CD14-positive monocyte (primary cell): ENCODE data around the gene CYP4F11. TPM values are rescaled to one million over a fixed set of nuclear protein-coding genes. Genes with fewer than 3 reads are reported as not detected.

Source experiments
- DNase-seq, 3 donors: peaks; one replicate each; pipeline ENCODE4 v3.0.0-alpha.2; 2011 to 2022
- H2AFZ ChIP-seq: 2 replicates; pipeline ENCODE4 v1.6.0; 2012; ENCODE audit warnings: mild to moderate bottlenecking, low read depth, low read length, inconsistent platforms; ENCODE audit not compliant: insufficient read depth, poor library complexity, severe bottlenecking
- H3K27ac ChIP-seq, 2 donors: 1 replicate in 1 of 2; 2 replicates in 1 of 2; pipeline ENCODE4 v1.5.1; 2012 to 2013; ENCODE audit warnings: low read length in 2 of 2, control low read depth in 1 of 2, inconsistent platforms in 1 of 2, low read depth in 1 of 2, mild to moderate bottlenecking in 1 of 2
- H3K27me3 ChIP-seq, 2 donors: one replicate each; pipeline versions ENCODE4 v1.6.0 to v1.6.1; 2011 to 2013; ENCODE audit warnings: low read length in 2 of 2; ENCODE audit not compliant: control insufficient read depth in 2 of 2, insufficient read depth in 2 of 2
- H3K36me3 ChIP-seq, 2 donors: replicated peaks in 1 of 2; 1 replicate in 1 of 2; 2 replicates in 1 of 2; pipeline versions ENCODE4 v1.5.1 to v1.6.1; 2012 to 2013; ENCODE audit warnings: low read length in 2 of 2, control low read depth in 1 of 2, inconsistent platforms in 1 of 2, mild to moderate bottlenecking in 1 of 2; ENCODE audit not compliant: insufficient read depth in 2 of 2, control insufficient read depth in 1 of 2
- H3K4me1 ChIP-seq, 2 donors: 1 replicate in 1 of 2; 2 replicates in 1 of 2; pipeline versions ENCODE4 v1.5.1 to v1.6.1; 2012 to 2013; ENCODE audit warnings: low read length in 2 of 2, control low read depth in 1 of 2, inconsistent platforms in 1 of 2, mild to moderate bottlenecking in 1 of 2, moderate library complexity in 1 of 2; ENCODE audit not compliant: insufficient read depth in 2 of 2, control insufficient read depth in 1 of 2
- H3K4me2 ChIP-seq: replicated peaks from 2 replicates; pipeline ENCODE3; 2012; ENCODE audit warnings: low read length, moderate library complexity, mild to moderate bottlenecking; ENCODE audit not compliant: poor library complexity, severe bottlenecking; ENCODE audit errors: extremely low read depth
- H3K4me3 ChIP-seq, 3 experiments: fragments of 200-600 bp in 1 of 3; sonication (generic) in 1 of 3; replicated peaks in 1 of 3; 1 replicate in 2 of 3; 2 replicates in 1 of 3; pipeline ENCODE4 v1.5.1; 2011 to 2013; ENCODE audit warnings: low read length in 3 of 3, mild to moderate bottlenecking in 3 of 3, control low read depth in 2 of 3, low read depth in 2 of 3, inconsistent platforms in 1 of 3, moderate library complexity in 1 of 3
- H3K79me2 ChIP-seq: 2 replicates; pipeline ENCODE4 v1.6.0; 2012; ENCODE audit warnings: mild to moderate bottlenecking, control low read depth, inconsistent platforms, low read length, moderate library complexity; ENCODE audit not compliant: insufficient read depth
- H3K9ac ChIP-seq: 2 replicates; pipeline ENCODE4 v1.6.0; 2017; ENCODE audit warnings: low read length, mild to moderate bottlenecking; ENCODE audit not compliant: insufficient read depth, poor library complexity, severe bottlenecking
- H3K9me3 ChIP-seq, 2 donors: replicated peaks in 1 of 2; 1 replicate in 1 of 2; 2 replicates in 1 of 2; pipeline versions ENCODE4 v1.5.1 to v1.6.1; 2012 to 2013; ENCODE audit warnings: low read length in 2 of 2, control low read depth in 1 of 2; ENCODE audit not compliant: control insufficient read depth in 1 of 2, insufficient read depth in 1 of 2
- H4K20me1 ChIP-seq: 2 replicates; pipeline ENCODE4 v1.6.0; 2012; ENCODE audit warnings: mild to moderate bottlenecking, low read length, control low read depth, moderate library complexity; ENCODE audit not compliant: insufficient read depth
- H3K27ac Mint-ChIP-seq, 7 donors: one replicate each; pipeline ENCODE4 v1.8.0; 2020; ENCODE audit warnings: mild to moderate bottlenecking in 7 of 7, mixed read lengths in 7 of 7, moderate library complexity in 6 of 7, inconsistent platforms in 2 of 7
- H3K27me3 Mint-ChIP-seq, 3 donors: one replicate each; pipeline ENCODE4 v1.8.0; 2021 to 2022; ENCODE audit warnings: low read depth in 3 of 3, mild to moderate bottlenecking in 3 of 3, mixed read lengths in 3 of 3, moderate library complexity in 3 of 3, inconsistent platforms in 1 of 3
- H3K36me3 Mint-ChIP-seq, 2 donors: one replicate each; pipeline ENCODE4 v1.8.0; 2020; ENCODE audit warnings: mixed read lengths in 2 of 2, inconsistent platforms in 1 of 2, mild to moderate bottlenecking in 1 of 2
- H3K4me1 Mint-ChIP-seq: one replicate; pipeline ENCODE4 v1.8.0; 2020; ENCODE audit warnings: mild to moderate bottlenecking, mixed read lengths
- H3K4me3 Mint-ChIP-seq, 2 donors: one replicate each; pipeline ENCODE4 v1.8.0; 2020; ENCODE audit warnings: mild to moderate bottlenecking in 2 of 2, mixed read lengths in 2 of 2, moderate library complexity in 1 of 2
- H3K9me3 Mint-ChIP-seq, 7 donors: one replicate each; pipeline ENCODE4 v1.8.0; 2020 to 2022; ENCODE audit warnings: mixed read lengths in 7 of 7, mild to moderate bottlenecking in 6 of 7, moderate library complexity in 6 of 7, inconsistent platforms in 2 of 7
- WGBS: methylation state at CpG from one replicate; pipeline ENCODE4 v1.1.5; 2013; ENCODE audit warnings: missing lambda C conversion rate; ENCODE audit not compliant: insufficient coverage; 5-methylcytosine and 5-hydroxymethylcytosine counted together
- intact Hi-C, 2 donors: fragments of 100-400 bp; cut with micrococcal nuclease; formaldehyde crosslinking; loops; one replicate each; pipeline versions ENCODE4 v1.15.0 to v1.15.1; 2023
- polyA plus RNA-seq, 3 donors: library from polyadenylated mRNA; depleted of rRNA in 1 of 3; unstranded in 2 of 3; stranded (reverse) in 1 of 3; fragments of 300-500 nt in 2 of 3; fragments of >200 nt in 1 of 3; fragmentation: Illumina TruSeq in 2 of 3; gene quantifications; 1 replicate in 2 of 3; 2 replicates in 1 of 3; pipeline ENCODE4 v1.2.3, GENCODE V29; 2012 to 2021
- TF ChIP-seq, protein P1 (sequence below): fragments of 200-600 bp; IDR thresholded peaks from one replicate; pipeline ENCODE4 v1.8.0; 2022; ENCODE audit warnings: antibody characterized with exemption, mild to moderate bottlenecking

The CYP4F11 gene
- polyA plus RNA-seq, 3 donors = not detected

DNA sequence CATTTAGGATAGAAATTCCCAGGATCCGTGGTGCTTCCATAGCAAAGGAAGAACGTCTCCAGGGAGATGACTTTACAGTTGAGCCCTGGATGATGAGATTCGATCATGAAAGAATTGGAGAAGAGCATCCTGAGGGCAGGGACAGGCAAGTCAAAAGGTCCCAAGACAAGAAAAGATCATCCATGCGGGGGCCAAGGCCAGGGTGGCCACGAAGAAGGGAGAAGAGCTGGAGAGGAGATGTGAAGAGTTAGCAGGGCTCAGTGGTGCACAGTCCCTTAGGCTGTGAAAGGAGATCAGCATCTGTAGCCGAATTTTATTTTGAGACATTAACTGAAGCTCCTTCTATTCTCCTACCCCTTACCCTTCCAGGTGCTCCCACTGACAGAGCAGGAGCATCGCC lies 43.4 kb upstream of the CYP4F11 start:
- H3K4me3 Mint-ChIP-seq = no peak overlapping the region
- Histone ChIP-seq H3K27ac (no peak overlapping the region), H3K4me1 (no peaks in the 10 kb centered on the region), H3K27me3 (peaks cover 0 to 3% of the 10 kb centered on the region in 2 donors), H2AFZ (no peak overlapping the region), H3K9me3 (peaks cover 13 to 14% of the 10 kb centered on the region in 2 donors), H3K4me3 (no peak overlapping the region), H3K9ac (no peak overlapping the region), H3K79me2 (no peaks in the 10 kb centered on the region), H4K20me1 (no peaks in the 10 kb centered on the region), H3K4me2 (no peak overlapping the region), H3K36me3 (no peaks in the 10 kb centered on the region)
- no peaks in the 10 kb centered on the region for H3K36me3 Mint-ChIP-seq
- H3K27ac Mint-ChIP-seq = no peak overlapping the region
- DNase-seq = no peak
- H3K9me3 Mint-ChIP-seq = peaks cover 10 to 22% (median 14%) of the 10 kb centered on the region in 7 donors
- H3K27me3 Mint-ChIP-seq = peaks cover 5 to 7% (median 5%) of the 10 kb centered on the region in 3 donors
- WGBS = 100% methylated on average over 3 of the region's 7 CpGs
- H3K4me1 Mint-ChIP-seq = peaks cover 4% of the 10 kb centered on the region
- TF ChIP-seq, protein P1, sequence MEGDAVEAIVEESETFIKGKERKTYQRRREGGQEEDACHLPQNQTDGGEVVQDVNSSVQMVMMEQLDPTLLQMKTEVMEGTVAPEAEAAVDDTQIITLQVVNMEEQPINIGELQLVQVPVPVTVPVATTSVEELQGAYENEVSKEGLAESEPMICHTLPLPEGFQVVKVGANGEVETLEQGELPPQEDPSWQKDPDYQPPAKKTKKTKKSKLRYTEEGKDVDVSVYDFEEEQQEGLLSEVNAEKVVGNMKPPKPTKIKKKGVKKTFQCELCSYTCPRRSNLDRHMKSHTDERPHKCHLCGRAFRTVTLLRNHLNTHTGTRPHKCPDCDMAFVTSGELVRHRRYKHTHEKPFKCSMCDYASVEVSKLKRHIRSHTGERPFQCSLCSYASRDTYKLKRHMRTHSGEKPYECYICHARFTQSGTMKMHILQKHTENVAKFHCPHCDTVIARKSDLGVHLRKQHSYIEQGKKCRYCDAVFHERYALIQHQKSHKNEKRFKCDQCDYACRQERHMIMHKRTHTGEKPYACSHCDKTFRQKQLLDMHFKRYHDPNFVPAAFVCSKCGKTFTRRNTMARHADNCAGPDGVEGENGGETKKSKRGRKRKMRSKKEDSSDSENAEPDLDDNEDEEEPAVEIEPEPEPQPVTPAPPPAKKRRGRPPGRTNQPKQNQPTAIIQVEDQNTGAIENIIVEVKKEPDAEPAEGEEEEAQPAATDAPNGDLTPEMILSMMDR = no peak
- intact Hi-C loops = no loop called here

DNA sequence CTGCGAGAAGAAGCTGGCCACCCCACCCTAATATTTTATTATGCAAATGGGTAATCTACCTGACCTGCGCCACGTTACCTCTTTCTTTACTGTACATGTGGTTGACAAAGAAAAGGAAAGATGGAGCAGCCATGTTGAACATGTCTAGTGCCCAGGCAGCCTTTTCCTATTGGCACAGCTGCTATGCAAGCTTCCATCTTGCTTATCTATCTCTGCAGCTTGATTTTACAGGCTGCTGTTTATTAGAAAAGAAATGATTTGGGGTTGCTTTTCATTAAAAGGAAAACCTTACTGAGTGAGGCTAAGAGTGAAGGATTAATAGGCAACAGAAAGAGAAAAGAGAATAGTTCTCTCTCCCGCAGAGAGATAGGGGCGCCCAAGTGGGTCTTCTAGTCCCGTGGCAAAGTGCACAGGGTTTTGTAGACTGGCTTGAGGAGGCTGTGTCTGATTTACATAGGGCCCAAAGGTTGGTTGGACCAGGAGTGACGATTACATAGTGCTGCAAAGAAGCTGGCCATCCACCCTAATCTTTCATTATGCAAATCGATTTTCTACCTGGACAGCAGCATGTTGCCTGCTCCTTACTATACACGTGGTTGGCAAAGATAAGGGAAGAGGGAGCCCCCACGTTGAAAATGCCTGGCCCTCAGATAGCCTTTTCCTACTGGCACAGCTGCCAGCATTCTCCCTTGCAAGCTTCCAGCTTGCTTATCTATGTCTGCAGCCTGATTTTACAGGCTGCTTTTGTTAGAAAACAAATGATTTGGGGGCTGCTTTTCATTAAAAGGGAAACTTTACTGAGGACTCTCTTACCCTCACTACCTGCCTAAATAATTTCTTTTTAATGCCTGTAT lies 42.7 kb upstream of the CYP4F11 start:
- Mint-ChIP-seq H3K27ac (no peak overlapping the region), H3K27me3 (peaks cover 5 to 7% (median 5%) of the 10 kb centered on the region in 3 donors), H3K4me3 (no peak overlapping the region), H3K9me3 (peaks cover 6 to 16% (median 12%) of the 10 kb centered on the region in 7 donors), H3K4me1 (peaks cover 4% of the 10 kb centered on the region), H3K36me3 (no peaks in the 10 kb centered on the region)
- H2AFZ ChIP-seq = no peak overlapping the region
- no peak overlapping the region for H3K27ac ChIP-seq
- H3K36me3 ChIP-seq = no peaks in the 10 kb centered on the region
- intact Hi-C loops = no loop called here
- H3K27me3 ChIP-seq = peaks cover 0 to 3% of the 10 kb centered on the region in 2 donors
- DNase-seq = no peak
- no peaks in the 10 kb centered on the region for H3K79me2 ChIP-seq
- H3K4me3 ChIP-seq = no peak overlapping the region
- no CpG with 5 or more reads among the region's 10 CpGs for WGBS
- no peaks in the 10 kb centered on the region for H3K4me1 ChIP-seq
- H3K9ac ChIP-seq = no peak overlapping the region
- H3K9me3 ChIP-seq = peaks cover 7 to 9% of the 10 kb centered on the region in 2 donors
- H3K4me2 ChIP-seq = no peak overlapping the region
- no peaks in the 10 kb centered on the region for H4K20me1 ChIP-seq
- TF ChIP-seq, protein P1 = no peak
